AG20443 (cell line): ENCODE results near the gene NGF.

Source experiments
- DNase-seq: peaks from one replicate; pipeline ENCODE4 v3.0.0; 2012; ENCODE audit warnings: low spot score, mixed read lengths

NGF gene

DNA sequence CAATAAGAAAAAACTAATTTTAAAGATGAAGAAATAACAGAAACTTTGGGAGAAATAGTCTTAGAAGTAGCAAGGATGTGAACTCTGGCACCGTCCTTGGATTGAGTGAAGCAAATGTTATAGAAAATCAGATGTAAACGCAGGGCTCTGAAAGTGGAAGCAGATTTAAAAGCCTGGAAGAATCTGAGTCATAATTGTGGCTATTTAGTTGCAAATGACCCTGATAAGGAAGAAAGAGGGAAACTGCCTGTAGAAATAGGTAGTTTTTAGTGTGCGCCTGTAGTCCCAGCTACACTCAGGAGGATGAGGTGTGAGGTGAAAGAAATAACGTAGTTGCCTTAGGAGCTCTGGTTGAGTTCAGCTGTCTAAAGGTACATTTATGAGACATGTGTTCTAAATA, 101.0 kb downstream of the NGF start:
- no peak for DNase-seq
